Progenitor cell of endocrine pancreas (in vitro differentiated cells): ENCODE measurements around the gene NCBP2L. TPM values are rescaled to one million over a fixed set of nuclear protein-coding genes. Genes with fewer than 3 reads are reported as not detected.

Source experiments
- DNase-seq: peaks from one replicate; pipeline ENCODE4 v3.0.0; 2021; ENCODE audit warnings: low spot score; ENCODE audit not compliant: unreplicated experiment
- H3K27ac Mint-ChIP-seq: 2 replicates; pipeline ENCODE4 v1.8.0; 2021; ENCODE audit warnings: mild to moderate bottlenecking, moderate library complexity, mixed read lengths
- H3K27me3 Mint-ChIP-seq: 2 replicates; pipeline ENCODE4 v1.8.0; 2021; ENCODE audit warnings: mixed read lengths
- H3K36me3 Mint-ChIP-seq: 2 replicates; pipeline ENCODE4 v1.8.0; 2022; ENCODE audit warnings: mixed read lengths; ENCODE audit not compliant: insufficient read depth
- H3K4me1 Mint-ChIP-seq: 2 replicates; pipeline ENCODE4 v1.8.0; 2021; ENCODE audit warnings: low read depth, mixed read lengths
- H3K4me3 Mint-ChIP-seq: 2 replicates; pipeline ENCODE4 v1.8.0; 2021; ENCODE audit warnings: low read depth, mild to moderate bottlenecking, moderate library complexity, mixed read lengths
- H3K9me3 Mint-ChIP-seq: 2 replicates; pipeline ENCODE4 v1.8.0; 2021; ENCODE audit warnings: low read depth, mixed read lengths
- long read RNA-seq: library from polyadenylated mRNA; unstranded; transcript quantifications from one replicate; pipeline ENCODE4 v2.0.0, GENCODE V29; 2020
- total RNA-seq: library from RNA; stranded (reverse); gene quantifications from 2 replicates; pipeline ENCODE4 v1.2.1, GENCODE V29; 2021
- TF ChIP-seq, protein P1 (sequence below): fragments of 200-600 bp; sonication (generic); IDR thresholded peaks from one replicate; pipeline ENCODE4 v1.5.0; 2021; ENCODE audit warnings: antibody characterized with exemption, mild to moderate bottlenecking; ENCODE audit not compliant: unreplicated experiment

NCBP2L gene
- not detected in 2 replicates for total RNA-seq
- long read RNA-seq, result 0 reads

DNA sequence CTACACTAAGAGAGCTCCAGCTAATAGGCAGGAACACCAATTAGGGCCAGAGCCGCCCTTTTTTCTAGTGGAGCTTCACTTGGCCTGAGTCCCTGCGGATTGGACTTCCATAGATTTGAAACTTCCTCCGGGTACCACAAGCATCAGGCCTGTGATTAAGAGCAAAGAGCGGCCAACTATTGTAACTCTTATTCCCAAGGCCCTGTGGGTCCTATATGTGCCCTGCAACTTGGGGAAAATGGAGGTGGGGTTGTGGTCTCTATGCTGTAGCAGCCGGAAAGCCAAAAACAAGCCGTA lies at the start of gene NCBP2L:
Gene NCBP2L (plus strand): TSS at position 198 of the 297 bp plus-strand sequence. CDS start 16,488 bp downstream, outside the sequence.
- H3K9me3 Mint-ChIP-seq, result peaks cover 3% of the 10 kb centered on the region
- H3K4me3 Mint-ChIP-seq, result peak within 1 kb of the TSS; percentile 71

DNA sequence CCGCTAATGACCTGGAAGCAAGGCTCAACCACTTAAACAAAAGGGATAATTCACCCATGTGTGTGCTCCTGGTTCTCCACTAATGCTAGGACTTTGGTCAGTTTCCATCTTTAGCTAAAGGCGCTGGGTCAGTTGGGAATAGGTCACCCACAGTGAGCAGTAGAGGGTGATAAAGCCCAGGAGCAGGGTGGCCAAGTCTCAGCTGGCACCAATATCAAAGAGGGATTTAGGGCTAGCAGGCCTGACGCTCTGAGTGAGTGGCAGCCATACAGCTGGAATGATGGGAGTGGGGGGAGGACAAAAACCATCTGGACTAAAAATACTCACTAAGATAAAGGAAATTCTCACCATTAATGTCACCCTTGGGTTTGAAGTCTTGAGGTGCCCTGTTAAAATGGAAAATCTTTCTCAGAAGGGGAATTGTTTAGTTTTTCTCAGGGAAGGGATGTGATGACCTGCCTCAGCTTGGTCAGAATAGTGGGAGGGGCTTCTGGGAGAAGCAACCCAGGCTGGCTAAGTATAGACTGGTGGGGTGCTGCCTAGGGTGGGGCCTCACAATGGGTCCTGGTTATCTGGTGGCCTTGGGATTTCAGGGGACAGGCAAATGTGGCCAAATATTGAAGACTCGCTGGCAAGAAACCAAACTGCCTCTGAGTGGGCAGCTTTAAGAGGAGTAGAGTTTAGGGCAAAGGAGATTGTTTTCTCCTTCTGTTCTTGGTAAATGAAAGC lies 49.0 kb upstream of the NCBP2L start:
- no peak overlapping the region for H3K27ac Mint-ChIP-seq
- TF ChIP-seq, protein P1, sequence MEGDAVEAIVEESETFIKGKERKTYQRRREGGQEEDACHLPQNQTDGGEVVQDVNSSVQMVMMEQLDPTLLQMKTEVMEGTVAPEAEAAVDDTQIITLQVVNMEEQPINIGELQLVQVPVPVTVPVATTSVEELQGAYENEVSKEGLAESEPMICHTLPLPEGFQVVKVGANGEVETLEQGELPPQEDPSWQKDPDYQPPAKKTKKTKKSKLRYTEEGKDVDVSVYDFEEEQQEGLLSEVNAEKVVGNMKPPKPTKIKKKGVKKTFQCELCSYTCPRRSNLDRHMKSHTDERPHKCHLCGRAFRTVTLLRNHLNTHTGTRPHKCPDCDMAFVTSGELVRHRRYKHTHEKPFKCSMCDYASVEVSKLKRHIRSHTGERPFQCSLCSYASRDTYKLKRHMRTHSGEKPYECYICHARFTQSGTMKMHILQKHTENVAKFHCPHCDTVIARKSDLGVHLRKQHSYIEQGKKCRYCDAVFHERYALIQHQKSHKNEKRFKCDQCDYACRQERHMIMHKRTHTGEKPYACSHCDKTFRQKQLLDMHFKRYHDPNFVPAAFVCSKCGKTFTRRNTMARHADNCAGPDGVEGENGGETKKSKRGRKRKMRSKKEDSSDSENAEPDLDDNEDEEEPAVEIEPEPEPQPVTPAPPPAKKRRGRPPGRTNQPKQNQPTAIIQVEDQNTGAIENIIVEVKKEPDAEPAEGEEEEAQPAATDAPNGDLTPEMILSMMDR, result no peak

More for the DNA sequence above, at the start of gene NCBP2L:
- Mint-ChIP-seq H3K27ac (no peak within 1 kb of the TSS), H3K27me3 (peaks cover 31% of the 10 kb centered on the region), H3K4me1 (peaks cover 7% of the 10 kb centered on the region), H3K36me3 (no peaks in the 10 kb centered on the region)
- TF ChIP-seq, protein P1, result no peak
- DNase-seq, result no peak

GRCh38 chrX:107729558-107730297 lies 47.8 kb upstream of the NCBP2L start:
- Mint-ChIP-seq H3K9me3 (peaks cover 15% of the 10 kb centered on the region), H3K4me3 (no peak overlapping the region), H3K4me1 (peaks cover 26% of the 10 kb centered on the region), H3K27ac (no peak overlapping the region), H3K27me3 (no peaks in the 10 kb centered on the region), H3K36me3 (no peaks in the 10 kb centered on the region)
- TF ChIP-seq, protein P1, result no peak
- no peak for DNase-seq

More for the DNA sequence above, 49.0 kb upstream of the NCBP2L start:
- Mint-ChIP-seq H3K27me3 (no peaks in the 10 kb centered on the region), H3K4me1 (peaks cover 33% of the 10 kb centered on the region), H3K36me3 (no peaks in the 10 kb centered on the region), H3K4me3 (no peak overlapping the region), H3K9me3 (peaks cover 15% of the 10 kb centered on the region)
- DNase-seq, result no peak

DNA sequence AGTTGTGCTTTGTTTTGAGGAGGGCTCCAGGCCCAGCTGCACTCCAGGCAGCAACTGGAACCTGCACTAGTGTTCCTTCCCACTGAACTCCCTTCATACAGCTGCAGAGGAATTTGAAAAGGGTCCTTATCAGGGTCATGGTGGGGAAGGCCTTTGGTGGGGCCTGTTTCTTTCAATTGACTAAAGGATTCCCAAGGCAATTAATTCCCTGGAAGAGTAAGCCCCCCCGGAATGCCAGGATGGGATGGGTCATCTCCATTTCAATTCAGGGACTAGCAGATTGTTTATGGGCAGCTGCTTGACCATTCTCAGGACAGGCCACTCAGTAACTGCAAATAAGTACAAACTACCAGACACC lies 47.3 kb upstream of the NCBP2L start:
- Mint-ChIP-seq H3K9me3 (peaks cover 12% of the 10 kb centered on the region), H3K27me3 (no peaks in the 10 kb centered on the region), H3K4me3 (no peak overlapping the region), H3K36me3 (no peaks in the 10 kb centered on the region), H3K27ac (no peak overlapping the region), H3K4me1 (peaks cover 24% of the 10 kb centered on the region)
- no peak for DNase-seq
- TF ChIP-seq, protein P1, result no peak

GRCh38 chrX:107730991-107731766 lies 46.4 kb upstream of the NCBP2L start:
- H3K4me1 Mint-ChIP-seq, result peaks cover 21% of the 10 kb centered on the region
- H3K4me3 Mint-ChIP-seq, result no peak overlapping the region
- TF ChIP-seq, protein P1, result no peak
- no peaks in the 10 kb centered on the region for H3K36me3 Mint-ChIP-seq
- peaks cover 18% of the 10 kb centered on the region for H3K9me3 Mint-ChIP-seq
- no peak overlapping the region for H3K27ac Mint-ChIP-seq
- no peaks in the 10 kb centered on the region for H3K27me3 Mint-ChIP-seq
- no peak for DNase-seq
